NCI-H2107 (cell line): ENCODE results near the gene MYOM3.

Experiments used
- DNase-seq: peaks from one replicate; lab custom pipeline; 2025; lab: John Stamatoyannopoulos, UW

Gene MYOM3

GRCh38 chr1:24114753-24115152 lies 2.8 kb upstream of the MYOM3 start:
- no peak for DNase-seq

GRCh38 chr1:24113641-24114033 lies 1.7 kb upstream of the MYOM3 start:
- no peak for DNase-seq

DNA sequence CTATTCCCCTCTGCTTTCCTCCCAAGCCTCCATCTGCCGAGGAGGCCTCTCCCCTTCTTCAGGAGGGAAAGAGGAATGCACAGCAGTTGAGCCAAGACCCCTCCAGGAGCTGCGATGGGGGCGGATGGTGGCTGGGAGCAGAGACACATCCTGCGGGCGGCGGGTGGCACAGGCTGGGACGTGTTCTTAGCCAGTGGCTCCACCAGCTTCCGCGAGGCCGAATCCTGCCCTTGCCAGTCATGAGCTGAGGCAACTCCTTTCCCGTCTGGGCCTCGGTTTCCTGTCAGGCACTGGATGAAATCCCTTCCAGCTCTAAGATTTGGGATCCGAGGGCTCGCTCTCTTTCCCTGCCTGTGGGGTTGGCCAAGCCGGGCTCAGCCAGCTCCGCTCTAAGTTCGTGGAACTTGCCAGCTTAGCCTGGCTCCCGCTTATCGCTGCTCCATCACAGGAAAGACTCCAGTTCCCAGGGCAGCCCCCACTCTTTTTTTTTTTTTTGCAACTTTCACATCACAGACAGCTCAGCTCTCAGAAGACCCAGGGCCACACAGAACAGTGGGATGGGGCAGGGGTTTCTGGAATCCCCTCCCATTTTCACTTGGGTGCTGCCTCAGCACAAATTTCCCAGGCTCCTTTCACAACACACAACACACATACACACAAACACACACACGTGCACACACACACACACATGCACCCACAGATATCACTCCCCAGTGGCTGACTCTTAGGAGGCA lies 506 bp downstream of the MYOM3 start:
- no peak for DNase-seq

- no peak for DNase-seq
Measured at GRCh38 chr1:24110642-24111261, 1.2 kb downstream of the MYOM3 start.

- no peak for DNase-seq
Measured at GRCh38 chr1:24109686-24110475, 2.1 kb downstream of the MYOM3 start.

DNA sequence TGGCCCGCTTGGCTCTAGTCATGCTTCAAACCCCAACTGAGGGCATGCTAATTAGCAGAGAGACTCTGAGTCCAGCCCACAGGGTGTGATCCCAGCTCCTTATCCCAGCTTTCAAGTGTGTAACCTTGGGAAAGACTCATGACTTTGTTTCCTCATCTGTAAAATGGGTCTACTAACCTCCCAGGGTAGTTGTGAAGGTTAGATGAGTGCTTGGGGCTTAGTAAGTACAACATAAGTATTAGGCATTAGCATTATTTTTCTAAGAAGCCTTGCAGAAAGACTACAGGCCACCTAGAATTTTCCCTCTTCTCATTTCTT lies 2.8 kb downstream of the MYOM3 start:
- no peak for DNase-seq

DNA sequence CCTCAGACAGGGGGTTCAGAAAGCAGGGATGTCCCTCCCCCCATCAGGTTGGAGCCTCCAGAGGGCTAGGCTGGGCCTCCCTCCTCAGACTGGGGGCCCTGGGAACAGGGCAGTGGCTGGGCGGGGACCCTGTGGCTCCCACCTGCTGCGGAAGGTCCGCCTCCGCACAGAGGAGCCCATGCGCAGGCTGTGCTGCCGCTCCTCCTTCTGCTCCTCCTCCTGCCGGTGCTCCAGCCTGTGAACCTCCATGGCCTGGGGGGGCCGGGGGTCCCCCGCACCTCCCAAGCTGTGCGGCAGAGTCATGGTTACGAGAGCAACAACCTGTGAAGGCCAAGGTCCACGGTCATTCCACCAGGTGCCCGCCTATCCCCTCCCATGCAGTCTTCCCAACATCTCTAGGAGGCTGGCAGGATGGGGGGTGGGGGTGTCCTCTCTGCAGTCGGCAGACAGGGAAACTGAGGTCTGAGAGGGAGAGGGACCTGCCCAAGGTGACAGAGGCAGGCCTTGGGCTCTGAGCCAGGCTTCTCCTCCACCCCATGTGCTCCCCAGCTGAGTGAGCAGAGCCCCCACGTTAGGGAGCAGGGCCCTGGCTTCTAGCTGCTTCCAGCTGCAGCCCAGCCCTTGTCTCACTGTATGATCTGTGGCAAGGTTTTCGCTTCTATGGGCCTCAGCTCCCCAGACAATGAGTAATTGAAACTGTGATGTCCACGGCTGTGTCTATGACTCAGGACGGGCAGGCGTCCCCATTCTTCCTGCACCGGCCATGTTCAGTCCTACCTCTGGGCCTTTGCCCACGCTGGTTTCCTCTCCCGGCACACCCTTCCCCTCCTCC lies 3.4 kb downstream of the MYOM3 start:
- DNase-seq: no peak

GRCh38 chr1:24107462-24108138 lies 4.3 kb downstream of the MYOM3 start:
- no peak for DNase-seq

GRCh38 chr1:24105368-24106160 lies 6.4 kb downstream of the MYOM3 start:
- no peak for DNase-seq

GRCh38 chr1:24104854-24105253 lies 7.1 kb downstream of the MYOM3 start:
- no peak for DNase-seq

- no peak for DNase-seq
Measured at GRCh38 chr1:24103879-24104278, 8.1 kb downstream of the MYOM3 start.

DNA sequence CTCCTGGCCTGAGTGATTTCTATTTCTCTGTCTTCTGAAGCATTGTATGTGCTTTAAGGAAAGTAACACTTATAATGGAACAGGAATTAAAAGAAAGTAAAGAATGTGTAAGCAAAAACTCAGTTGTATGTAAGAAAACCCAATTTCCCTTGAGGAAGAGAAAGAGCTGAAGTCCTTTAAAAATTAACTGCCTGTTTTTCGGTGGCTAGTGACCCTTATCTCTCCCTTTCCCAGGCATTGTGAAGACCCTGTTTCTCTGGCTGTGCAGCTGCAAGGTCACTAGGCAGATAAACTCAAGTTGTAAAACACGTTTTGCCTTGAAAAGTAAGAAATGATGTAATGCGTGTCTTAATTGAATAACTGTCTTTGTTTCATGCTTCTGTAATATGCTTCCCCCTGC lies 8.5 kb downstream of the MYOM3 start:
- DNase-seq: no peak

GRCh38 chr1:24102961-24103360 lies 9.0 kb downstream of the MYOM3 start:
- DNase-seq: no peak

DNA sequence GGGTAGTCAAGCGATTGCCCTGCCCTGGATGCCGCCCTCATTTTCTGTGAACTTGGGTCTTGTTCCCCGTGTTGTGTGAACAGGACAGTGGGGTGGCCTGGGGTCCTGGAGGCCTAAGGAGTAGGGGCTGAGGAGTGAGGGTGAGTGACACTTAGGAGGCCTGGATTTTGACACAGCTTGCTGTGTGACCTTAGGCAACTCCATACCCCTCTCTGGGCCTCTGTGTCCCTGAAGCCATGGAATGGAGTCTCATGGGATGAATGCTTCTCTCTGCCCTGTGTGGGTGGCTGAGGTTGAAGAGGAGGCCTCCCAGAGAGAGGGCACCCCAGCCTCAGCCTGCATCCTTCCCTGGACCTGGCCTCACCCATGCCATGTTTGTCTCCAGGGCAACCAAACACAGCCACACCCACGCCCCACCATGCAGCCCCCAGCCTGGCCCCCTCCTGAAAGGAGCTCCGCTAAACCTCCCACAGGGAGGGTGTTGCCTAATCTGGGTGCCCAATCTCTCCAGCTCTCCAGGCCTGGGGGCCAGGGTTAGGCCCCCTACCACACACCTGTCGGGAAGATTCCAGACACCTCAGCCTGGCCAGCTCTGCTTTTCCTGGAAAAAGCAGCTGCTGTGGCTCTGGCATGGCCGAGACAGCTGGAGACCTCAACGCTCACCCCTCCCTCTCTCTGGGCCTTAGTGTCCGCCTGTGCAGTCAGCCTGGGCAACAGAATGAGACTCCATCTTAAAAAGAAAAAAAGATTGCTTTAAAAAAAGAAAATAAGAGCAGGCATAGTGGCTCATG lies 9.9 kb downstream of the MYOM3 start:
- no peak for DNase-seq

DNA sequence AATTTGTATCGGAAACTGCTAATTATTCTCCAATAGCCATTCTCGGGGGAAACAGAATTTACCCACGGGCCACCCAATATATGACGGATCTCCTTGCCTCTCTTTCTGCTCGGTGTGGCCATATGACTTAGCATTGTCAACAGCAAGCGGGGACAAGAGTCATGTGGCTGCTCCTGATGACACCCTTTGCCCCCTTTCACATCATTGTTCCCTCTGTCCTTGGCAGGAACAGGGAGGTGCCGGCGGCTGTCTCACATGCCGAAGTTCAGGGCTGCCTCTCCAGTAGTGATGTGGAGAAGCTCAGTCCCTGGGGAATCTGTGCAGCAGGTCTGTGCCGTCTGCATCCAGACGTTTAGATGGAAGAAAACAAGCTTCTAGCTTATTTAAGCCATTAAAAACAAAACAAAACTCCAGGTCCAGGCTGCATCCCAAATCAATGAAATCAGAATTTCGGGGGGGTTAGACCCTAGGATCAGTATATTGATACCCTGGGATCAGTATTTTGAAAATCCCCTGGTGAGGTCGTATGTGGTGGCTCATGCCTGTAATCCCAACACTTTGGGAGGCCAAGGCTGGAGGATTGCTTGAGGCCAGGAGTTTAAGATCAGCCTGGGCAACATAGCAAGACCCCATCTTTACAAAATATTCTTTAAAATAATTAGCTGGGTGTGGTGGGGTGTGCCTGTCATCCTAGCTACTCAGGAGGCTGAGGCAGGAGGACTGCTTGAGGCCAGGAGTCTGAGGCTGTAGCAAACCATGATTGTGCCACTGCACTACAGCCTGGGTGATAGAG lies 10.8 kb downstream of the MYOM3 start:
- no peak for DNase-seq

DNA sequence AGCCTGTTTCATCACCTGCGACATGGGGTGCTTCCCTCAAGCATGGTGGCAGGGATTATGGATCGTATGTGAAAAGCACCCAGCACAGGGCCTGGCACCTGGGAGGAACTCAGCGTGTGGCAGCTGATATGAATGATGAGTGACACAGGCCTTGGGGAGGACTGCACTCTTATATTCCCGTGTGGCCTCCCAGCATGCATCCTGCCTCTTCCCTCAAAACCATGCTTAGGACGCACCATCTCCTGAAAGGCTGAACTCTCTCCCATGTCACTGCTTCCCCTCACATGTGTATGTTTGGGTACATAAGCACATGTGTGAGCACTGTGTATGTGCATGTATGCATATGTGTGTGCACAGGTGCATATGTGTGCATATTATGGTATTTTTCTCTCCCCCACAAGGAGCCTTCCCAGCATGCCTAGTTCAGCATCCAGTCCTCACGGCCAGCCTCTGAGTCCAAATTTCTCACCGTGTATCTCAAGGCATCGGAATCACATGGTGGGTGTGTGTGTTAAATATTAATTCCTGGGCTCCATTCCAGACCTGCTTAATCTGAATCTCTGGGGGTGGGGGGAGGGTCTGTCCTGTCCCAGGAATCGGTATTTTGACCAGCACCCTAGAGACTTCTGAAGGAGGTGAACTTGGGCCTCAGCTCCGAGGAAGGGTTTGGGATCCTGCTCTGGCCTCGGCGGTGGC lies 12.8 kb downstream of the MYOM3 start:
- no peak for DNase-seq

GRCh38 chr1:24098102-24098501 lies 13.8 kb downstream of the MYOM3 start:
- DNase-seq: no peak

- no peak for DNase-seq
Measured at GRCh38 chr1:24097663-24098062, 14.3 kb downstream of the MYOM3 start.

- DNase-seq: no peak
Measured at GRCh38 chr1:24096739-24097103, 15.2 kb downstream of the MYOM3 start.
